ENCODE measurements around the gene SDC4.
A peak's percentile ranks its signal among the peaks of the same experiment; 100 is the strongest.

Gene SDC4

DNA sequence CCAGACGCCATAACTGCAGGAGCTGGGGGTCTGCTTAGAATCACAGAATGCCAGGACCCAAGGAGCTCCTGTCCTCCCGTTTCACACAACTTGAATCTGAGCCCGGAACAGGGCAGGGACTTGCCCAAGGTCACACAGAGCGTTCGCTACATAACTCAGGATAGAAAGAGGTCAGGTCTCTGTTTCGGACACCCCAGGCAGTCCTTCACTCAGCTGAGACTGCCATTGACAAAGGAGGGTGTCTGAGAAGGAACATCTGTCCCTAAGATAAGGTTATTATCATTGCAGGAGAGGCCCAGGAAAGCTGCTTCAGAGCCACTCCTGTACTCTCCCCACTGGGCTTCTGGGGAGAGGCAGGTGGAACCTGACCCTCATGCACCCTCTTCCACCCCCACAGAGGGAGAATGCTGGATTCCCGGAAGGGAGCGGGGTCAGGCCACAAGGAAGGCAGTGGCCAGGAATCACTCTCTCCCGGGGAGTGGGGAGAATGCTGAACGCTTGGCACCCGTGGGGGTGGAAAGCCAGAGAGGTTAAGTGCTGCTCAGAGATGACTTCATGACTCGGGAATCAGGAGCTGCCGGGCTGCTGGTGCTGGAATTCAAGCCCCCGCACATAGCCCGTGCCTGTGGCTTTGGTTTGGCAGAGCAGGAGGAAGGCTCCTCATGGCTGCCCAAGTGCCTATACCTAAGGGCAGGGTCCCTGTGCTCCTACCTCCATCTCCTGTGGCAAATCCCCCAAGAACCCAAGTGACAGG lies 10.7 kb downstream of the SDC4 start:
- ATAC-seq (replicated peaks) (no peak), DNase-seq (no peak)
- H3K4me3 Mint-ChIP-seq: no peak overlapping the region
- peaks cover 3% of the 10 kb centered on the region for H3K36me3 Mint-ChIP-seq (ENCODE audit: insufficient read depth)
- no peaks in the 10 kb centered on the region for H3K4me1 Mint-ChIP-seq (ENCODE audit: low read depth in 2 of 2)
- no peaks in the 10 kb centered on the region for H3K9me3 Mint-ChIP-seq
- H3K27me3 Mint-ChIP-seq: no peaks in the 10 kb centered on the region
- peak overlapping the region; percentile 3 to 41 for H3K27ac Mint-ChIP-seq

DNA sequence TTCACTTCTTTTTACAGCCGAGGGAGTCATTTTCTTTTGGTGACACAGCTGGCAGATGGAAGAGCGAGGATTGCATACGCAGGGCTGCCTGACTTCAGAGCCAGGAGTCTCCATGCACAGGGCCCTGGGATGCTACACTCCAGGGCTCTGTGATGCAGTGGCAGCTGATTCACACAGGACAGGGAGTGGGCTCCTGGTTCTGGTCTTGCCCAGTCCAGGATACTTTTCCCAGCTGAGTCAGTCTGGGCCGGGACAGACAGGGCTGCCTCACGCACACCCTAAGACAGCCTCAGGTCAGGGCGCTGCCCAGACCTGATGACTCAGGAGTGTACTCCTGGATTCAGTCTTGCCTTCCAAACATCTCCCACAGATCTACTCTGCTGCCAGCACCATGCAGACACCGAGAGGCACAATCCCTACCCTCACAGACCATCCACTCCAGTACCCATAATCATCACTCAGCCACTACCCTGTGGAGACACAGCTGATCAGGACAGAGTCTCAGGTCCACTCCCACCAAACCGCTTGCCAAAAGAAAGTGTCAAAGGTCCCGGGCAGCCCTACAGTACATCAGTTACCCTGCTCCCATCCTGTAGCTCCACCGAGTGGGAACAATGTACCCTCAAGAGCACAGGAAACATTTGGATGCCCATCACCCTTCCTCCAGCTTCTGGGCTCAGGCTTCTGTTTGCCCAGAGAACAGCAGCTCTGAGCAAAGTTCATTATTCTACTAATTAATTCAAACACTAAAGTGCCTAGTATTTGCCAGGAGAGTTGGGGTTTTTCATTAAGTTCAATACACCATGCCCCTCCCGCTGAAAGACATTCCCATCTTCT lies 11.5 kb downstream of the SDC4 start:
- no peaks in the 10 kb centered on the region for H3K27me3 Mint-ChIP-seq
- H3K27ac Mint-ChIP-seq: peak overlapping the region; percentile 3 to 41
- H3K36me3 Mint-ChIP-seq (ENCODE audit: insufficient read depth): peaks cover 3% of the 10 kb centered on the region
- H3K4me3 Mint-ChIP-seq: no peak overlapping the region
- H3K9me3 Mint-ChIP-seq: no peaks in the 10 kb centered on the region
- no peak for DNase-seq
- H3K4me1 Mint-ChIP-seq (ENCODE audit: low read depth in 2 of 2): no peaks in the 10 kb centered on the region
- ATAC-seq (replicated peaks): no peak

DNA sequence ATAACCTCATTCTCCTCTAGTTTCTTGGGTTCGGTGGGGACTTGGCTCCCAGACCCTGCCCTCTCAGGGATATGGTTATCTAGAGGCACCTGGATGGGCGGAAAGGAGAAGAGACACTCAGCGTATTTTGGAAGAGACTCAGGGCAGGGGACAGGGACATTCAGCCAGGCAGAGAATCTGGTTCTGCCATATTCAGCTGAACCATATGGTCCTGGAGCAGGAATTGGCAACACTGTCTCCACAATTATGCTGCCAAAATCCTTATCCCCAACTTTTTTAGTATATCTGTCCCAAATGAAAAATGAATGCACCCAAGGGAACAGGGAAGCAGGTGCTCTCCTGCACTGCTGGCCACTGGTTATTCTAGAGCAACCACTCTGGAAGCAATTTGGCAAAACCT lies 17.7 kb downstream of the SDC4 start:
- Mint-ChIP-seq H3K9me3 (no peaks in the 10 kb centered on the region), H3K27ac (no peak overlapping the region), H3K4me3 (no peak overlapping the region), H3K4me1 (ENCODE audit: low read depth in 2 of 2) (no peaks in the 10 kb centered on the region), H3K27me3 (no peaks in the 10 kb centered on the region), H3K36me3 (ENCODE audit: insufficient read depth) (peaks cover 7% of the 10 kb centered on the region)
- ATAC-seq (replicated peaks) (no peak), DNase-seq (no peak)

DNA sequence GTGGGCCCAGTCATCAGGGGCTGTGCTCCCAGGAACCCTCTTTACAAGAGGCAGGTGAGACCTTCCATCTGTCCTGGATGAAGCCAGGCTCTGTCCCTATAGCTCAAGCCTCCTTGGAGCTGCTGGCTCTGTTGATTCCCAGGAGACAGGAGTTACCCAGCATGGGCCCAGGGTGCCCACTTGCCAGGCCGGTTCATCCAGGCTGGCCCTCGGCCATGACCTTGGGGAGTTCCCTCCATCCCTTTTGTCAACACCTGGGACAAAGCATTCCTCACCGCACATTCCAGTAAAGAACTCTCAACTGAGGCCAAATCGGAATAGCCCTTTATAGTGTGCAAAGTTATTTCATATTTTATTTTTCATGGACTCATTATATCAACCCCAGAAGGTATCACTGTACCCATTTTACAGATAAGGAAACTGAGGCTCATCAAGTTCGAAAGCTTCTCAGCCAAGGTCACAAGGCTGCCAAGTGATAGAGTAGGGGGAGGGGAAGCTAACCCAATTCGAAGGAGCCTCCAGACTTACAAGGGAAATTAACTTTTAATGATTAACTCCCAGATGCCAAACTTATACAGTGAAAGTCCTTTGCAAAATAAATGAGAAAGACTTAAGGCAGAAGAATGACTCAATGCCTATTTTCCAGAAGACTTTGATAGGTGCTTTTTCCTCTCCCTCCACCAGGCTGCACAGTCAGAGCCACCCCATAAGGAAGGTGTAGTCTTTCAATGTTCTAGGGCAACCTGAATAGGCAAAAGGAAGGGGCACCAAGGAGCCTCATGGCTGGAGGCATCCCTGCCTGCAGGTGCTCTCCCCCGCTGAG lies 18.5 kb downstream of the SDC4 start:
- no peaks in the 10 kb centered on the region for H3K4me1 Mint-ChIP-seq (ENCODE audit: low read depth in 2 of 2)
- H3K27ac Mint-ChIP-seq: no peak overlapping the region
- no peaks in the 10 kb centered on the region for H3K9me3 Mint-ChIP-seq
- H3K4me3 Mint-ChIP-seq: no peak overlapping the region
- H3K36me3 Mint-ChIP-seq (ENCODE audit: insufficient read depth): peaks cover 7% of the 10 kb centered on the region
- H3K27me3 Mint-ChIP-seq: no peaks in the 10 kb centered on the region
- DNase-seq (no peak), ATAC-seq (replicated peaks) (no peak)

DNA sequence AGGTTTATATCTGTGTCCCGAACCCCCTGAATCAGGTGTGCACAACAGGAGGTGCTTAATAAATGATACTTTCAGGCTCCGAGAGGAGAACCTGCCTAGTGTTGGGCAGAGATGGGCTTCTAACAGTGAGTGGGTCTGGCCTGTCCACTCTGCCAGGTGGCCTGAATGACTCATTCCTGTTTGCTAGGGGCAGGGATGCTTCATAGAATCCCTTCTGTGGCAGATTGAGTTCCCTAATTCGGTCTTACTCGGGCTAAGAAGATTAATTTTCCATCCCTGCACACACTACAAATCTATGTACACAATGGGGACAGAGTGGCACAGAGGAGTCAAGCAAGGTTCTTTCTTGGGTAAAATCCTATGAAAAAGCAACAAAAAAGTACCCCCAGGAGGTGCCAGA lies 19.8 kb downstream of the SDC4 start:
- DNase-seq (no peak), ATAC-seq (replicated peaks) (no peak)
- Mint-ChIP-seq H3K4me1 (ENCODE audit: low read depth in 2 of 2) (no peaks in the 10 kb centered on the region), H3K4me3 (no peak overlapping the region), H3K36me3 (ENCODE audit: insufficient read depth) (peaks cover 4% of the 10 kb centered on the region), H3K27me3 (no peaks in the 10 kb centered on the region), H3K27ac (no peak overlapping the region), H3K9me3 (no peaks in the 10 kb centered on the region)

DNA sequence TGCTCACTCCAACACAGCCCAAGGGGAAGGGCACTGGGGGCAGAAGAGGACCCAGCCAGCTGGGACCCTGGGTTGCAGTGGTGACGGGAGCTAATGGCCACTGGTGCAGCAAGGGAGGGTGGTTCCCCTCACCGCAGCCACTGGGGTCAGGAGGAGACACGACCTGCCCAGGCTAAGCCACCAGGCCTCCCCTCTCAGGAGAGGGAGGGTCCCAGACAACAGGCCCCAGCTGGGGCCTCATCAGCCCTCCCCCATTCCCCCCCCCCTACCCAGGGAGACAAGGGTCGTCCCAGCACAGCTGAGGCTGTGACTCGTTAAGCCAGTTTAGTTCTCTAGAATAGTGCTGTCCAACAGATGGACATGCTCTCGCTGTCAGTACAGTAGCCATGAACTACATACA lies 22.9 kb downstream of the SDC4 start:
- H3K27me3 Mint-ChIP-seq: no peaks in the 10 kb centered on the region
- DNase-seq (no peak), ATAC-seq (replicated peaks) (no peak)
- H3K4me3 Mint-ChIP-seq: no peak overlapping the region
- peaks cover 7 to 12% of the 10 kb centered on the region in 2 donors for H3K4me1 Mint-ChIP-seq (ENCODE audit: low read depth in 2 of 2)
- H3K36me3 Mint-ChIP-seq (ENCODE audit: insufficient read depth): peaks cover 7% of the 10 kb centered on the region
- no peak overlapping the region for H3K27ac Mint-ChIP-seq
- H3K9me3 Mint-ChIP-seq: no peaks in the 10 kb centered on the region

DNA sequence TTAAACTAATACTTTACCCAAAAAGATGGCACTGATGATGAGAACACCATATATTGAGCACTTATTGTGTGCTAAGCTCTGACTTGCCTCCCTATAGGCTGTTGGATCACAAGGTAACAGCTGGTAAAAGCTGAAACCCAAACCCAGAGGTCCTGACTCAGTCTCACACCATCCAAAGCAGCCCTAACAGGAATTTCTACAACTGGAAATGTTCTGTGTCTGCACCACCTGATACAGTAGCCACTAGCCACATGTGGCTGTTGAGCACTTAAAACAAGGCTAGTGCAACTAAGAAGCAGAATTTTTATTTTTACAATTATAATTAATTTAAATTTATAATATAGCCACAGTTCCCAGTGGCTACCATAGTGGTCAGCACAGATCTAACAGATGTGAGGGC lies 24.5 kb downstream of the SDC4 start:
- DNase-seq: no peak
- peaks cover 12% of the 10 kb centered on the region for H3K36me3 Mint-ChIP-seq (ENCODE audit: insufficient read depth)
- no peak for ATAC-seq (replicated peaks)
- H3K9me3 Mint-ChIP-seq: no peaks in the 10 kb centered on the region
- H3K27me3 Mint-ChIP-seq: no peaks in the 10 kb centered on the region
- no peak overlapping the region for H3K27ac Mint-ChIP-seq
- H3K4me1 Mint-ChIP-seq (ENCODE audit: low read depth in 2 of 2): peaks cover 12 to 20% of the 10 kb centered on the region in 2 donors
- no peak overlapping the region for H3K4me3 Mint-ChIP-seq

DNA sequence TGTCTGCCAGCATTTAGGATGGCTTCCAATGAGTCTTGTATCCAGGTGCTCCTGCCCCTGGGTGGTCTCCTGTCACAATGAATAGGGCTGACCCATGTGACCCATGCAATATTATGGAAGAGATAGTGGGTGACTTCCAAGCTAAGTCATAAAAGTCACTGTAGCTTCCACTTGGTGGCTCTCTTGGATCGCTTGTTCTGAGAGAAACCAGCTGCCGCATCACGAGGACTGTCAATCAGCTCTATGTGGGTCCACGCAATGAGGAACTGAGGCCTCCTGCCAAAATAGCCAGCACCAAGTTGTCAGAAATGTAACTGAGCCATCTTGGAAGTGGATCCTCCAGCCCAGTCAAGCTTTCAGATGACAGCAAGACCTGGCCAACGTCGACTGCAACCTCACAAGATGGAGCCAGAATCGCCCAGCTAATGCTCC lies 25.3 kb downstream of the SDC4 start:
- no peaks in the 10 kb centered on the region for H3K9me3 Mint-ChIP-seq
- ATAC-seq (replicated peaks) (no peak), DNase-seq (no peak)
- H3K4me1 Mint-ChIP-seq (ENCODE audit: low read depth in 2 of 2): peaks cover 12 to 20% of the 10 kb centered on the region in 2 donors
- peaks cover 12% of the 10 kb centered on the region for H3K36me3 Mint-ChIP-seq (ENCODE audit: insufficient read depth)
- H3K4me3 Mint-ChIP-seq: no peak overlapping the region
- no peaks in the 10 kb centered on the region for H3K27me3 Mint-ChIP-seq
- H3K27ac Mint-ChIP-seq: no peak overlapping the region

DNA sequence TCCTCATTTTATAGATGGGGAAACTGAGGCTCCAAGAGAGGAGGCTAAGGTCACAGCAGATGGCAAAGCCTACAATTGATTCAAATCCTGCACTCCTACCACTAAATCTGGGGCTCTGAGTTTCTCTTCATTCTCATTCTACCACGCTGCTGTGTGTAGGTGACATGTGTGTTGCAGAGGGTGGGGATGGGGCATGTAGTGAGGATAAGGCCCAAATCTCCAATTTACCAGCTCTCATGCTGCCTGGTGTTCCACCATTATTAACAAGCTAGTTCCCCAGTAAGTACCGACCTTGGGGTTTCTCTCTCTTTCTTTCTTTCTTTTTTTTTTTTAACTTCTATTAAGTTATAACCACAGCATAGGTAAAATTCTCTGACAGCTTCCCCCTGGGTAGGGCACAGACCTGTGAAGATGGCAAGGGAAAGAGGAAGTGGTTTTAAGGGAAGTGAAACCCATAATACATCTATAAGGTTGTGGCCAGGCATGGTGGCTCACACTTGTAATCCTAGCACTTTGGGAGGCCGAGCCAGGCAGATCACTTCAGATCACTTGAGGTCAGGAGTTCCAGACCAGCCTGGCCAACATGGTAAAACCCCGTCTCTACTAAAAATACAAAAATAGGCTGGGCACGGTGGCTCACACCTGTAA lies 27.2 kb downstream of the SDC4 start:
- ATAC-seq (replicated peaks) (peak; percentile 90), DNase-seq (no peak)

DNA sequence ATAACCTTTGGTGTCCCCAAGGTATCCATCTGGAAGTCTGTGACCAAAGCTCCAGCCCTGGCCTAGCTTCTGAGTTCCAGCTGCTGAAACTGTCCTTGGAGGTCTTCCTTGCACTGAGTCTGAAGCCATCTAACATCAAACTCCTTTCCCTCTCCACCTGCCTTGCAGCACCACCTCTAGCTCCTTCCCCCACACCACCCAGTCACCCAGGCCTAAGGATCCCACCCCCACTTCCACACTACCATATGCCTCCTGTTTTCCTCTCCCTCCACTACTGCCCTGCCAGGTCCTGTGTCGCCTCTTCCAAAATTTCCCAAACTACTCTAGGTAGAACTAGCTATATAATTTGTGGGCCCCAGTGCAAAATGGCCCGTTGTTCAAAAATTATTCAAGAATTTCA lies 29.3 kb downstream of the SDC4 start:
- Mint-ChIP-seq H3K27ac (no peak overlapping the region), H3K36me3 (ENCODE audit: insufficient read depth) (peaks cover 9% of the 10 kb centered on the region), H3K27me3 (peaks cover 17 to 33% of the 10 kb centered on the region in 2 donors), H3K4me3 (no peak overlapping the region), H3K4me1 (ENCODE audit: low read depth in 2 of 2) (peaks cover 12 to 20% of the 10 kb centered on the region in 2 donors), H3K9me3 (no peaks in the 10 kb centered on the region)
- ATAC-seq (replicated peaks) (no peak), DNase-seq (no peak)

More for the DNA sequence above, 27.2 kb downstream of the SDC4 start:
- peak overlapping the region; percentile 37 to 60 for H3K4me3 Mint-ChIP-seq
- peak overlapping the region; percentile 64 to 68 for H3K27ac Mint-ChIP-seq
- peaks cover 12 to 20% of the 10 kb centered on the region in 2 donors for H3K4me1 Mint-ChIP-seq (ENCODE audit: low read depth in 2 of 2)
- no peaks in the 10 kb centered on the region for H3K9me3 Mint-ChIP-seq
- peaks cover 0 to 16% of the 10 kb centered on the region in 2 donors for H3K27me3 Mint-ChIP-seq
- peaks cover 9% of the 10 kb centered on the region for H3K36me3 Mint-ChIP-seq (ENCODE audit: insufficient read depth)

DNA sequence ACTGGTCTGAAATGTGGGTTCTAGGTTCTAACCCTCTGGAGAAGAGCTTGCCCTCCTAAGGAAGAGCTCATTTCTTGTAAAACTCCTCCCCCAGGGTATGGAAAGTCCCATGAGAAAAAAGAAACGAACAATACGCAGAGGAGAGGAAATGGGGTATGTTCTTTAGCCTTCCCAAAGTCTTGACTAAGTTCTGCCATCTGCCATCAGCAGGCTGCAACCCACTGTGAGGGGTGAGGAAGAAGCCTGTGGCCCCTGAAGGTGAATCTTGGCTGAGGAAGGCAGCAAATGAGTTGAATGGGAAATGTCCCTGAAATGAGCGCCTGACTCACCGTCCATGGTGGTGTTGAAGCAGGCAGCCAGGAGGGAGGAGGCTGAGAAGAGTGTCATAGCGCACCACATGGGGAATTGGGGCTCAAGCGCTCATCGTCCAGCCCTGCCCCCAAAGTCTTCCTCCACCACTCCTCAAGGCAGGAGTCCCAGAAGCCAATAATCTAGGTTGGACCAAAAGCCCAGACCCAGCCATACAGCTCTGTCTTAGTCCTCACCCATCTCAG lies 29.8 kb downstream of the SDC4 start:
- H3K27ac Mint-ChIP-seq: no peak overlapping the region
- peaks cover 12 to 20% of the 10 kb centered on the region in 2 donors for H3K4me1 Mint-ChIP-seq (ENCODE audit: low read depth in 2 of 2)
- peaks cover 9% of the 10 kb centered on the region for H3K36me3 Mint-ChIP-seq (ENCODE audit: insufficient read depth)
- no peak for DNase-seq
- ATAC-seq (replicated peaks): no peak
- peaks cover 22 to 38% of the 10 kb centered on the region in 2 donors for H3K27me3 Mint-ChIP-seq
- H3K9me3 Mint-ChIP-seq: no peaks in the 10 kb centered on the region
- no peak overlapping the region for H3K4me3 Mint-ChIP-seq

DNA sequence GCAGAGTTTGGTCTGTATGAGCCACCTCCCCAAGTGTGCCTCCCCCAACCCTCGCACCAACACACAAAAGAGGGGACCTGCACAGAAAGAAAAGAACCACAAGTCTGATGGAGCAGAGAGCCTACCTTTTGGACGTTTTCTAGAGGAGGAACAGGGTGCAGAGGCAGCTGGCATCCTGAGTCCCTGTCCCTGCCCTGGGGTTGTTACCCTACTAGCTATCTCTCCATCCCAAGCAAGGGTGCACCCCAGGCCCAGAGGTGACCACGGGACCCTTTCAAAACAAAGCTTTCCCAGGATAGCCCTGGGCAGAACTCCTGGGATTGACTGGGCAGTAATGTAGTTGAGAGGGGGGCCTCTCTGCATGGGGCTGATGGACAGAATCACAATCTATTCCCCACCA lies 30.4 kb downstream of the SDC4 start:
- no peak for DNase-seq
- Mint-ChIP-seq H3K36me3 (ENCODE audit: insufficient read depth) (peaks cover 9% of the 10 kb centered on the region), H3K27me3 (peaks cover 25 to 44% of the 10 kb centered on the region in 2 donors), H3K27ac (no peak overlapping the region), H3K9me3 (no peaks in the 10 kb centered on the region), H3K4me1 (ENCODE audit: low read depth in 2 of 2) (peaks cover 12 to 20% of the 10 kb centered on the region in 2 donors), H3K4me3 (no peak overlapping the region)
- no peak for ATAC-seq (replicated peaks)

Data from effector memory CD8-positive, alpha-beta T cell (primary cell).